ENCODE measurements around the gene SERPINB10.

Gene SERPINB10

GRCh38 chr18:63972002-63972376, 64.2 kb downstream of the SERPINB10 start:
- Histone ChIP-seq H3K4me3 (replicated peaks; ENCODE audit: insufficient read depth, low read length) (no peak overlapping the region; the same call in 1 of the 2 replicates), H3K27me3 (ENCODE audit: insufficient read depth, poor library complexity, severe bottlenecking) (no peaks in the 10 kb centered on the region), H3K27ac (replicated peaks) (no peak overlapping the region; the same call in 1 of the 2 replicates)
- no peak for DNase-seq (ENCODE audit: low read depth in 1 of 2, low spot score in 1 of 2)
- TF ChIP-seq, protein P1, sequence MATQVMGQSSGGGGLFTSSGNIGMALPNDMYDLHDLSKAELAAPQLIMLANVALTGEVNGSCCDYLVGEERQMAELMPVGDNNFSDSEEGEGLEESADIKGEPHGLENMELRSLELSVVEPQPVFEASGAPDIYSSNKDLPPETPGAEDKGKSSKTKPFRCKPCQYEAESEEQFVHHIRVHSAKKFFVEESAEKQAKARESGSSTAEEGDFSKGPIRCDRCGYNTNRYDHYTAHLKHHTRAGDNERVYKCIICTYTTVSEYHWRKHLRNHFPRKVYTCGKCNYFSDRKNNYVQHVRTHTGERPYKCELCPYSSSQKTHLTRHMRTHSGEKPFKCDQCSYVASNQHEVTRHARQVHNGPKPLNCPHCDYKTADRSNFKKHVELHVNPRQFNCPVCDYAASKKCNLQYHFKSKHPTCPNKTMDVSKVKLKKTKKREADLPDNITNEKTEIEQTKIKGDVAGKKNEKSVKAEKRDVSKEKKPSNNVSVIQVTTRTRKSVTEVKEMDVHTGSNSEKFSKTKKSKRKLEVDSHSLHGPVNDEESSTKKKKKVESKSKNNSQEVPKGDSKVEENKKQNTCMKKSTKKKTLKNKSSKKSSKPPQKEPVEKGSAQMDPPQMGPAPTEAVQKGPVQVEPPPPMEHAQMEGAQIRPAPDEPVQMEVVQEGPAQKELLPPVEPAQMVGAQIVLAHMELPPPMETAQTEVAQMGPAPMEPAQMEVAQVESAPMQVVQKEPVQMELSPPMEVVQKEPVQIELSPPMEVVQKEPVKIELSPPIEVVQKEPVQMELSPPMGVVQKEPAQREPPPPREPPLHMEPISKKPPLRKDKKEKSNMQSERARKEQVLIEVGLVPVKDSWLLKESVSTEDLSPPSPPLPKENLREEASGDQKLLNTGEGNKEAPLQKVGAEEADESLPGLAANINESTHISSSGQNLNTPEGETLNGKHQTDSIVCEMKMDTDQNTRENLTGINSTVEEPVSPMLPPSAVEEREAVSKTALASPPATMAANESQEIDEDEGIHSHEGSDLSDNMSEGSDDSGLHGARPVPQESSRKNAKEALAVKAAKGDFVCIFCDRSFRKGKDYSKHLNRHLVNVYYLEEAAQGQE (IDR thresholded peaks at IDR 0.05; ENCODE audit: insufficient replicate concordance, low read depth) = no peak
- TF ChIP-seq, protein P2, sequence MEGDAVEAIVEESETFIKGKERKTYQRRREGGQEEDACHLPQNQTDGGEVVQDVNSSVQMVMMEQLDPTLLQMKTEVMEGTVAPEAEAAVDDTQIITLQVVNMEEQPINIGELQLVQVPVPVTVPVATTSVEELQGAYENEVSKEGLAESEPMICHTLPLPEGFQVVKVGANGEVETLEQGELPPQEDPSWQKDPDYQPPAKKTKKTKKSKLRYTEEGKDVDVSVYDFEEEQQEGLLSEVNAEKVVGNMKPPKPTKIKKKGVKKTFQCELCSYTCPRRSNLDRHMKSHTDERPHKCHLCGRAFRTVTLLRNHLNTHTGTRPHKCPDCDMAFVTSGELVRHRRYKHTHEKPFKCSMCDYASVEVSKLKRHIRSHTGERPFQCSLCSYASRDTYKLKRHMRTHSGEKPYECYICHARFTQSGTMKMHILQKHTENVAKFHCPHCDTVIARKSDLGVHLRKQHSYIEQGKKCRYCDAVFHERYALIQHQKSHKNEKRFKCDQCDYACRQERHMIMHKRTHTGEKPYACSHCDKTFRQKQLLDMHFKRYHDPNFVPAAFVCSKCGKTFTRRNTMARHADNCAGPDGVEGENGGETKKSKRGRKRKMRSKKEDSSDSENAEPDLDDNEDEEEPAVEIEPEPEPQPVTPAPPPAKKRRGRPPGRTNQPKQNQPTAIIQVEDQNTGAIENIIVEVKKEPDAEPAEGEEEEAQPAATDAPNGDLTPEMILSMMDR (IDR thresholded peaks at IDR 0.05; ENCODE audit: insufficient read depth, low read length) = no peak
- TF ChIP-seq SPI1 (IDR thresholded peaks at IDR 0.05; ENCODE audit: borderline replicate concordance, low read depth) (no peak), POLR2AphosphoS5 (IDR thresholded peaks at IDR 0.05; ENCODE audit: low read depth) (no peak), GABPA (IDR thresholded peaks at IDR 0.05; ENCODE audit: low read depth) (no peak)

GRCh38 chr18:63974991-63975390, 67.2 kb downstream of the SERPINB10 start:
- Histone ChIP-seq H3K27me3 (ENCODE audit: insufficient read depth, poor library complexity, severe bottlenecking) (no peaks in the 10 kb centered on the region), H3K4me3 (replicated peaks; ENCODE audit: insufficient read depth, low read length) (no peak overlapping the region; the same call in 1 of the 2 replicates), H3K27ac (replicated peaks) (peak overlapping the region; percentile 73)
- peak; percentile 72 to 88 for DNase-seq (ENCODE audit: low read depth in 1 of 2, low spot score in 1 of 2)
- TF ChIP-seq SPI1 (IDR thresholded peaks at IDR 0.05; ENCODE audit: borderline replicate concordance, low read depth) (no peak), POLR2AphosphoS5 (IDR thresholded peaks at IDR 0.05; ENCODE audit: low read depth) (no peak)
- TF ChIP-seq, protein P2 (IDR thresholded peaks at IDR 0.05; ENCODE audit: insufficient read depth, low read length) = peak; percentile 25
- TF ChIP-seq, protein P1 (IDR thresholded peaks at IDR 0.05; ENCODE audit: insufficient replicate concordance, low read depth) = no peak

GRCh38 chr18:63975628-63976027, 67.9 kb downstream of the SERPINB10 start:
- peak; percentile 49 to 58 for DNase-seq (ENCODE audit: low read depth in 1 of 2, low spot score in 1 of 2)
- Histone ChIP-seq H3K4me3 (replicated peaks; ENCODE audit: insufficient read depth, low read length) (no peak overlapping the region), H3K27me3 (ENCODE audit: insufficient read depth, poor library complexity, severe bottlenecking) (no peaks in the 10 kb centered on the region), H3K27ac (replicated peaks) (peak overlapping the region; percentile 73)
- no peak for TF ChIP-seq POLR2AphosphoS5 (IDR thresholded peaks at IDR 0.05; ENCODE audit: low read depth)
- TF ChIP-seq, protein P2 (IDR thresholded peaks at IDR 0.05; ENCODE audit: insufficient read depth, low read length) = no peak
- peak; percentile 91 for TF ChIP-seq SPI1 (IDR thresholded peaks at IDR 0.05; ENCODE audit: borderline replicate concordance, low read depth)

DNA sequence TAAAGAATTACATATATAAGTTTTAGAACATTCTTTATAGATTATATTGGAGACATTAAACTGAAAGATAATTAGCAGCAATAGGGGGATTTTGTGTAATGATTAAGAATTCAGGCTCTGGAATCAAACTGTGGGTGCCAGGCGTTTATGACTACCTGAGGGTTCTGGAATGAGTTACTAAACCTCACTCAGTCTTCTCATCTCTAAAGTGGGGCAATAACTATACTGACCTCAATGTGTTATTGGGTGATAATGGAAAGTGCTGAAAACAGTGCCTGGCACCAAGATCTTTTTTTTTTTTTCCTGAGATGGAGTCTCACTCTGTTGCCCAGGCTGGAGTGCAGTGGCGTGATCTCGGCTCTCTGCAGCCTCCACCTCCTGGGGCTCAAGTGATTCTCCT, 69.3 kb downstream of the SERPINB10 start:
- TF ChIP-seq, protein P1 (IDR thresholded peaks at IDR 0.05; ENCODE audit: insufficient replicate concordance, low read depth) = no peak
- TF ChIP-seq, protein P2 (IDR thresholded peaks at IDR 0.05; ENCODE audit: insufficient read depth, low read length) = no peak
- TF ChIP-seq GABPA (IDR thresholded peaks at IDR 0.05; ENCODE audit: low read depth) (no peak), POLR2AphosphoS5 (IDR thresholded peaks at IDR 0.05; ENCODE audit: low read depth) (no peak), SPI1 (IDR thresholded peaks at IDR 0.05; ENCODE audit: borderline replicate concordance, low read depth) (no peak)
- no peak overlapping the region for H3K4me3 ChIP-seq (replicated peaks; ENCODE audit: insufficient read depth, low read length)
- H3K27ac ChIP-seq (replicated peaks) = peak overlapping the region; percentile 73
- H3K27me3 ChIP-seq (ENCODE audit: insufficient read depth, poor library complexity, severe bottlenecking) = no peaks in the 10 kb centered on the region
- no peak for DNase-seq (ENCODE audit: low read depth in 1 of 2, low spot score in 1 of 2)

Measured in HL-60 (cell line).